BJ (cell line): ENCODE data around the gene MC1R. TPM values are rescaled to one million over a fixed set of nuclear protein-coding genes. Genes with fewer than 3 reads are reported as not detected.
"Not testable (repeated sequence)": the region's sequence is repeated elsewhere in the genome, so short reads cannot be mapped to it uniquely, and the experiment has no call there.

Source experiments
- CTCF ChIA-PET: fragments of 350-600 bp; formaldehyde crosslinking; extraction: SDS; loops from one replicate; lab custom pipeline; 2021; ENCODE audit warnings: antibody characterized with exemption, inconsistent platforms; lab: Yijun Ruan, JAX
- POLR2A ChIA-PET: fragments of 300-600 bp; sonication (Branson Sonifier 250); formaldehyde crosslinking; extraction: SDS; loops from one replicate; lab custom pipeline; 2021; ENCODE audit warnings: antibody characterized with exemption; lab: Charles Lee
- DNase-seq: peaks from one replicate; pipeline ENCODE4 v3.0.0-alpha.2; 2011; ENCODE audit warnings: low read depth
- H3K27me3 ChIP-seq: 2 replicates; pipeline ENCODE4 v1.6.0; 2011; ENCODE audit warnings: low read length; ENCODE audit not compliant: control insufficient read depth, insufficient read depth
- H3K36me3 ChIP-seq: 2 replicates; pipeline ENCODE4 v1.5.1; 2011; ENCODE audit warnings: low read length; ENCODE audit not compliant: control insufficient read depth, insufficient read depth
- H3K4me3 ChIP-seq: 2 replicates; pipeline ENCODE4 v1.5.1; 2011; ENCODE audit warnings: low read depth, mild to moderate bottlenecking, control low read depth, low read length
- polyA plus RNA-seq: library from polyadenylated mRNA; depleted of rRNA; stranded (reverse); fragments of >200 nt; gene quantifications from 2 replicates; pipeline ENCODE4 v1.2.3, GENCODE V29; 2011
- TF ChIP-seq, protein P1 (sequence below): IDR thresholded peaks from 2 replicates; pipeline ENCODE4 v1.5.1; 2011; ENCODE audit warnings: low read depth, mild to moderate bottlenecking, control low read depth, inconsistent platforms, low read length, moderate library complexity; ENCODE audit not compliant: insufficient read depth

Gene MC1R
- polyA plus RNA-seq, 1 experiment, result 7.2 TPM

DNA sequence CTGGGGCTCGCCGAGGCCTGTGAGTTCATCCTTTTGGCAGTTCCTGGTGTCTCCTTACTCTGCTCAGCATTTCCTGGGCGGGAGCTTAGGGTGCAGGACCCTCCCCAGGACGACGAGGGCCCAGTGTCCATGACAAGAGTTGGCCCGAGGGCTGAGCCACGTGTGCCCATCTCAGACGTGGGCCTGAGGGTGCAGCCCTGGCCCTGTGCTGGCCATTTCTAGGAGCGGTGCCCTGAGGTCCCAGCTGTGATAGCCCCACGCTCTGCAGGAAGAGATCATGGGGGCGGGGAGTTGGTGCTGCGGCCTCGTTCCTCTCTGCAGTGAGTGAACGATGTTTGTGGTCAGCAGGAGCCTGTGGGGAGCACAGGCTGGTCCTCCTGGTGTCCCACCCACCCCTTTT lies 6.0 kb upstream of the MC1R start:
- TF ChIP-seq, protein P1, sequence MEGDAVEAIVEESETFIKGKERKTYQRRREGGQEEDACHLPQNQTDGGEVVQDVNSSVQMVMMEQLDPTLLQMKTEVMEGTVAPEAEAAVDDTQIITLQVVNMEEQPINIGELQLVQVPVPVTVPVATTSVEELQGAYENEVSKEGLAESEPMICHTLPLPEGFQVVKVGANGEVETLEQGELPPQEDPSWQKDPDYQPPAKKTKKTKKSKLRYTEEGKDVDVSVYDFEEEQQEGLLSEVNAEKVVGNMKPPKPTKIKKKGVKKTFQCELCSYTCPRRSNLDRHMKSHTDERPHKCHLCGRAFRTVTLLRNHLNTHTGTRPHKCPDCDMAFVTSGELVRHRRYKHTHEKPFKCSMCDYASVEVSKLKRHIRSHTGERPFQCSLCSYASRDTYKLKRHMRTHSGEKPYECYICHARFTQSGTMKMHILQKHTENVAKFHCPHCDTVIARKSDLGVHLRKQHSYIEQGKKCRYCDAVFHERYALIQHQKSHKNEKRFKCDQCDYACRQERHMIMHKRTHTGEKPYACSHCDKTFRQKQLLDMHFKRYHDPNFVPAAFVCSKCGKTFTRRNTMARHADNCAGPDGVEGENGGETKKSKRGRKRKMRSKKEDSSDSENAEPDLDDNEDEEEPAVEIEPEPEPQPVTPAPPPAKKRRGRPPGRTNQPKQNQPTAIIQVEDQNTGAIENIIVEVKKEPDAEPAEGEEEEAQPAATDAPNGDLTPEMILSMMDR, result no peak
- ChIA-PET POLR2A (no interaction called here), CTCF (interaction anchor here (1.0 to 6.6 kb wide), 2 partner anchors 10 to 212 kb away, joined by 4 to 48 read pairs; partner anchors contain the start of gene TUBB3)
- H3K4me3 ChIP-seq, result no peak overlapping the region
- no peak for DNase-seq
- peaks cover 24% of the 10 kb centered on the region for H3K36me3 ChIP-seq
- no peaks in the 10 kb centered on the region for H3K27me3 ChIP-seq

DNA sequence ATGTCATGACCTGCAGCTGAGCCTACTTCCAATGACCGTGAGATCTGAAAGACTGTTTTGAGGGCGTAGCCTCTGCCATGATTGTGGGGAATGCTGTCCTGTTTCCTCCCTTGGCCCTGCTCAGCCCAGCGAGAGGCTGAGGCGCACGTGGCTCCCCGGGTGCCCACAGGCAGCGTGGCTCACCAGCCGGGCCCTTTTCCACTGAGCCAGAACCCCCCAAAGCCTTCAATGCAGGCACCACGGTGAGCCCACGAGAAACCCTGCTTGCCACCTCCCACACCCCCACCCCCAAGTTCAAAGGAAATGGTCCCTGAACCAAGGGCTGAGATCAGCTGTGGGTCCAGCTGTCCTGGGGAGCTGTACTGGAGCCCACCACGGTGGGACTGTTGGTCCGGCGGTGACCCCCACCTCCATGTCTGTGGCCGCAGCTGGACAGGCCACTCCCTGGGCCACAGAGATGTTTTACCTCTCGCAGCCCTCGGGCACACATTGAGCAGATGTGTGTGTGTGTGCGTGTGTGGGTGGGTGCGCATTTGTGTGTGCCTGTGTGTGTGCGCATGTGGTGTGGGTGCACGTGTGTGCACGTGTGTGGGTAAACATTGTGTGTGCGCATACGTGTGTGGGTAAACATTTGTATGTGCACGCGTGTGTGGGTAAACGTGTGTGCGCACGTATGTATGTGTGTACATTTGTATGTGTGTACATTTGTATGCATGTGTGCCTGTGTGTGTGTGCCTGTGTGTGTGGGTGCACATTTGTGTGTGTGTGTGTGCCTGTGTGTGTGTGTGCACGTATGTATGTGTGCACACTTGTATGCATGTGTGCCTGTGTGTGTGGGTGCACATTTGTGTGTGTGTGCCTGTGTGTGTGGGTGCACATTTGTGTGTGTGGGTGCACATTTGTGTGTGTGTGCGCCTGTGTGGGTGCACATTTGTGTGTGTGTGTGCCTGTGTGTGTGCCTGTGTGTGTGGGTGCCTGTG lies 5.0 kb upstream of the MC1R start:
- H3K36me3 ChIP-seq, result peaks cover 22% of the 10 kb centered on the region
- no peak for DNase-seq
- H3K27me3 ChIP-seq, result no peaks in the 10 kb centered on the region
- TF ChIP-seq, protein P1, result no peak
- ChIA-PET CTCF (interaction anchor here (1.0 to 6.6 kb wide), 2 partner anchors 9 to 213 kb away, joined by 4 to 48 read pairs; partner anchors contain the start of gene TUBB3), POLR2A (no interaction called here)
- no peak overlapping the region for H3K4me3 ChIP-seq

DNA sequence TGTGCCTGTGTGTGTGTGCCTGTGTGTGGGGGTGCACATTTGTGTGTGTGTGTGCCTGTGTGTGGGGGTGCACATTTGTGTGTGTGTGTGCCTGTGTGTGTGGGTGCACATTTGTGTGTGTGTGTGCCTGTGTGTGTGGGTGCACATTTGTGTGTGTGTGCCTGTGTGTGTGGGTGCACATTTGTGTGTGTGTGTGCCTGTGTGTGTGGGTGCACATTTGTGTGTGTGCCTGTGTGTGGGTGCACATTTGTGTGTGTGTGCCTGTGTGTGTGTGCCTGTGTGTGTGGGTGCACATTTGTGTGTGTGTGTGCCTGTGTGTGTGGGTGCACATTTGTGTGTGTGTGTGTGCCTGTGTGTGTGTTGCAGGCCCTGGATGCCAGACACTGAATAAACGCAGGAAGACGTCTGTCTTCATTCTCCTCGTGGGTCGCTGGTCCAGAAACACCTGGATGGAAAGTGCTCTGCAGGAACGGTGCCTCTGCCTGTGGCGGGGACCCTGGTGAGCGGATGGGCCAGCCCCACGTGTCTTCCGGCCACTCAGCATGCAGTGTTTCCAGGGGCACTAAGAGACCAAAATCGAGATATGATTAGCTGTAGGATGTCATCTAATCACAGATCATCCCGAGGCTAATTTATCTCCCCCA lies 3.9 kb upstream of the MC1R start:
- DNase-seq, H3K27me3 ChIP-seq, H3K4me3 ChIP-seq, CTCF ChIA-PET, POLR2A ChIA-PET: not testable (repeated sequence)
- H3K36me3 ChIP-seq, result peaks cover 16% of the 10 kb centered on the region

DNA sequence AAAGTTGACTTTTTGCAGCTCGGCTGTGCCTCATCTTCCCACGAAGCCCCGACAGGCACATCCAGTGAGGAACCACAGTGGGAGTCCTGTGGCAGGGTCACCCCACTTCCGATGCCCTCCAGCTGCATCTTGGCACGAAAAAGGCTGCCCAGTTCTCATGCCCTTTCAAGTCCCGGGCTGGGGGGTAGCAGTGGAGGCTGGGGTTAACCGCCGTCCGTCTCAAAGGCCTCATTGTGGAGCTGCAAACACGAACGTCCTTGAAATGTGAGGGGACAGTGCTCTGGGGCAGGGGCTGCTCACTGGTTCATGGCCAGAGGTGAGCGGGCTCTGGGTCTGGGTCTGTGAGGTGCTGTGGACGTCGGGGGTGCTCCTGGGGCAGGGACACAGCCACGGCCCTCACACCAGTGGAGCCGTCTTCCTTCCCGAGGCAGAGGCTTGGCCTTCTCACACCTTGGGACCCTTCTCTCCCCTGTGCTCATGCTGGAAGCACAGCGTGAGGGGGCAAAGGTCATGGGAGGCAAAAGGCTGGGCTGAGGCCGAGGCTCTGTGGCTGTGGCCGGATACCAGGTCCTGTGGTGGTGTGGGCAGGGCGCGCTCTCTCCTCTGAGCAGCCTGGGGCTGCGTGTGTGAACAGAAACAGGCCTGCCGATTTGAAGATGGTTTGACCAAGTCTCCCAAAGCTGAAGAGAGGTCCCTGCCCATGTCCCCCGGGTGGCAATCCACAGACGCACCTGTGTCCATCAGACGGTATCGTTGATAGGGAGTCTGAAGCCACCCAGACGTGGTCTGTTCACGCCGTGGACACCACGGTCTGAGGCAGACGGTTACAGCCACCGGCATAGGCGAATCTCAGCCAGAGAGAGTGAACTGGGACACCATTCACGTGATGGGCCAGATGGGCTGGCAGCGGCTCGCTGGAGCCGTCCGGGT lies 3.1 kb upstream of the MC1R start:
- ChIA-PET CTCF (no interaction called here), POLR2A (interaction anchor here (0.5 kb wide), 1 partner anchor 1062 kb away, joined by 3 read pairs; no protein-coding TSS in a partner anchor)
- no peak for DNase-seq
- Histone ChIP-seq H3K27me3 (no peaks in the 10 kb centered on the region), H3K4me3 (no peak overlapping the region), H3K36me3 (peaks cover 10% of the 10 kb centered on the region)
- TF ChIP-seq, protein P1, result no peak

DNA sequence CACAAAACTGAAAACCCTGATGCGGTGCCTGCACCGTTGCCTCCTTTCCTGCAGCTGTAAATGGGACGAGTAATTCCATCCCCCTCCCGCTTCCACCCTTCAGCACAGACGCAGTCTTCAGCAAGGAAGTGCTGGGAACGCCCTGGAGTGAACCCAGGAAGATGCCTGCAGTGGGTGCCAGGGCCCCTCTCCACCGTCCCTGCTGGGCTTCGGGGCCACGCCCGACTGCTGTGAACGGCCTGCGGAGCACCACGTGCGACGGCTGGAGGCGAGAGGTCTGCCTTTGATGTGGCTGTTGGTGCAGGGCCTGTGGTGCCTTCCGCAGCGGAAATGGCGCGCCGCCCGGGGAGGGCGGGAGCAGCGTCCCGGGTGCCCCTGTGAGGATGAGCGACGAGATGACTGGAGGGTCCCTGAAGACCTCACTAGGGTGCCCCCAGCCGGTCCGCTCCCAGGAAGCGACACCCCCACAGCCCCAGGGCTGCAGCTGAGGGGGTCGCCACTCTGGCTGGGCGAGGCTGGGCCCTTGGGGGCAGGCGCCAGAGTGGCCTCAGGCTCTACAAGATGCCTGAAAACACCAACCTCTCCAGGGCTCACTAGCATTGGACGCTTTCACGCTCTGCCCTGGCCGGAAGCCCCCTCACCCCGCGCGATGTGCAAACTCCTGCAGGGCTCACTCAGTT lies 749 bp upstream of the MC1R start:
- TF ChIP-seq, protein P1, result no peak
- Histone ChIP-seq H3K27me3 (no peaks in the 10 kb centered on the region), H3K36me3 (no peaks in the 10 kb centered on the region; the same call in 1 of the 2 replicates), H3K4me3 (peak overlapping the region; percentile 38)
- ChIA-PET CTCF (interaction anchor here (0.6 to 2.0 kb wide), 4 partner anchors 10 to 166 kb away, joined by 4 to 6 read pairs (median 5); partner anchors contain the start of gene TCF25), POLR2A (interaction anchor here (0.5 to 0.6 kb wide), 2 partner anchors 42 to 54 kb away, joined by 3 to 15 read pairs; no protein-coding TSS in a partner anchor)
- DNase-seq, result no peak
